ENCODE results near the gene CTIF. TPM values are rescaled to one million over a fixed set of nuclear protein-coding genes. Genes with fewer than 3 reads are reported as not detected.

Gene CTIF
- total and polyA plus RNA-seq, 11 donors = 21.2 to 93.0 (median 68.0) TPM

GRCh38 chr18:48850822-48851598, 312.2 kb downstream of the CTIF start:
- Histone ChIP-seq H3K27me3 (no peaks in the 10 kb centered on the region), H3K4me3 (peak overlapping the region in 4 of 12 donors; percentile 8 to 15 (median 14)), H3K4me1 (peaks cover 5 to 65% (median 42%) of the 10 kb centered on the region in 12 donors), H3K27ac (peak overlapping the region; percentile 53 to 95 (median 88)), H3K9me3 (no peaks in the 10 kb centered on the region), H3K36me3 (peaks cover 0 to 6% (median 0%) of the 10 kb centered on the region in 9 donors)
- intact Hi-C loops (cut with DNase I) = loop anchor here in 2 of 10 donors (5.0 kb wide), 3 partner anchors 41 to 96 kb away; no protein-coding TSS in a partner anchor
- ATAC-seq (peak; percentile 33 to 72 (median 66)), DNase-seq (peak; percentile 65 to 75 (median 69))
- no peak for TF ChIP-seq CTCF (IDR thresholded peaks at IDR 0.05)
- TF ChIP-seq POLR2A (IDR thresholded peaks at IDR 0.05) = no peak
- WGBS, 4 donors = 34 to 45% (median 40%) methylated on average over 17 of the region's 17 CpGs

- DNase-seq (peak; percentile 79 to 83 (median 82)), ATAC-seq (peak; percentile 52 to 83 (median 75))
- Histone ChIP-seq H3K27me3 (no peaks in the 10 kb centered on the region), H3K36me3 (peaks cover 0 to 6% (median 0%) of the 10 kb centered on the region in 9 donors), H3K4me3 (peak overlapping the region in 3 of 12 donors; percentile 13 to 15 (median 14)), H3K4me1 (peaks cover 5 to 65% (median 43%) of the 10 kb centered on the region in 12 donors), H3K27ac (peak overlapping the region; percentile 53 to 95 (median 88)), H3K9me3 (no peaks in the 10 kb centered on the region)
- TF ChIP-seq POLR2A (IDR thresholded peaks at IDR 0.05) = no peak
- no peak for TF ChIP-seq CTCF (IDR thresholded peaks at IDR 0.05)
- intact Hi-C loops (cut with DNase I) = loop anchor here in 2 of 10 donors (5.0 kb wide), 3 partner anchors 41 to 96 kb away; no protein-coding TSS in a partner anchor
- WGBS, 4 donors = 32 to 48% (median 41%) methylated on average over 7 of the region's 7 CpGs
These were observed 312.7 kb downstream of the CTIF start for GRCh38 chr18:48851599-48851960.

- 80 to 95% (median 88%) methylated on average over 6 of the region's 6 CpGs for WGBS, 4 donors
- H3K36me3 ChIP-seq = peaks cover 0 to 7% (median 0%) of the 10 kb centered on the region in 9 donors
- TF ChIP-seq POLR2A (IDR thresholded peaks at IDR 0.05) (no peak), CTCF (IDR thresholded peaks at IDR 0.05) (no peak)
- no peak for ATAC-seq
- H3K27me3 ChIP-seq = no peaks in the 10 kb centered on the region
- H3K9me3 ChIP-seq = no peaks in the 10 kb centered on the region
- peak overlapping the region in 10 of 12 donors; percentile 53 to 95 (median 89) for H3K27ac ChIP-seq
- H3K4me1 ChIP-seq = peaks cover 5 to 65% (median 45%) of the 10 kb centered on the region in 12 donors
- no peak overlapping the region for H3K4me3 ChIP-seq
- intact Hi-C loops (cut with DNase I) = loop anchor here in 2 of 10 donors (5.0 kb wide), 3 partner anchors 40 to 95 kb away; no protein-coding TSS in a partner anchor
- DNase-seq = peak in 1 of 5 donors; percentile 30
These were observed 313.5 kb downstream of the CTIF start for GRCh38 chr18:48852292-48852691.

GRCh38 chr18:48852794-48853193, 314.0 kb downstream of the CTIF start:
- H3K9me3 ChIP-seq = no peaks in the 10 kb centered on the region
- ATAC-seq (no peak), DNase-seq (no peak)
- peaks cover 5 to 62% (median 43%) of the 10 kb centered on the region in 12 donors for H3K4me1 ChIP-seq
- H3K4me3 ChIP-seq = no peak overlapping the region
- WGBS, 4 donors = 85 to 90% (median 89%) methylated on average over 6 of the region's 6 CpGs
- H3K27ac ChIP-seq = peak overlapping the region in 3 of 12 donors; percentile 84 to 94 (median 88)
- H3K36me3 ChIP-seq = peaks cover 0 to 11% (median 0%) of the 10 kb centered on the region in 9 donors
- intact Hi-C loops (cut with DNase I) = loop anchor here in 2 of 10 donors (5.0 kb wide), 3 partner anchors 40 to 95 kb away; no protein-coding TSS in a partner anchor
- H3K27me3 ChIP-seq = no peaks in the 10 kb centered on the region
- no peak for TF ChIP-seq POLR2A (IDR thresholded peaks at IDR 0.05)
- TF ChIP-seq CTCF (IDR thresholded peaks at IDR 0.05) = no peak

All from heart left ventricle (tissue), 16 donors.